Muscle layer of duodenum (tissue), 2 donors: Measurements from ENCODE around the gene TMTC4.
A peak's percentile ranks its signal among the peaks of the same experiment; 100 is the strongest.
"Not testable (repeated sequence)": the region's sequence is repeated elsewhere in the genome, so short reads cannot be mapped to it uniquely, and the experiment has no call there.

Experiments used
- H3K27ac ChIP-seq: one replicate; pipeline ENCODE4 v1.7.0; 2013; ENCODE audit warnings: mild to moderate bottlenecking, low read length
- H3K27me3 ChIP-seq: one replicate; pipeline ENCODE4 v1.7.0; 2013; ENCODE audit warnings: low read depth, mild to moderate bottlenecking, control low read depth, low read length
- H3K36me3 ChIP-seq, 2 donors: one replicate each; pipeline ENCODE4 v1.7.0; 2013; ENCODE audit warnings: low read length in 2 of 2, control low read depth in 1 of 2, mild to moderate bottlenecking in 1 of 2; ENCODE audit not compliant: insufficient read depth in 2 of 2, control insufficient read depth in 1 of 2
- H3K4me1 ChIP-seq, 2 donors: one replicate each; pipeline ENCODE4 v1.7.0; 2013; ENCODE audit warnings: low read length in 2 of 2, mild to moderate bottlenecking in 2 of 2, control low read depth in 1 of 2, moderate library complexity in 1 of 2; ENCODE audit not compliant: insufficient read depth in 2 of 2, control insufficient read depth in 1 of 2
- H3K4me3 ChIP-seq, 2 donors: one replicate each; pipeline ENCODE4 v1.7.0; 2013; ENCODE audit warnings: low read length in 2 of 2, low read depth in 1 of 2, mild to moderate bottlenecking in 1 of 2
- H3K9me3 ChIP-seq, 2 donors: one replicate each; pipeline ENCODE4 v1.7.0; 2013; ENCODE audit warnings: low read length in 2 of 2, control low read depth in 1 of 2, mild to moderate bottlenecking in 1 of 2; ENCODE audit not compliant: control insufficient read depth in 1 of 2
- donor health status: healthy.

Gene TMTC4, protein sequence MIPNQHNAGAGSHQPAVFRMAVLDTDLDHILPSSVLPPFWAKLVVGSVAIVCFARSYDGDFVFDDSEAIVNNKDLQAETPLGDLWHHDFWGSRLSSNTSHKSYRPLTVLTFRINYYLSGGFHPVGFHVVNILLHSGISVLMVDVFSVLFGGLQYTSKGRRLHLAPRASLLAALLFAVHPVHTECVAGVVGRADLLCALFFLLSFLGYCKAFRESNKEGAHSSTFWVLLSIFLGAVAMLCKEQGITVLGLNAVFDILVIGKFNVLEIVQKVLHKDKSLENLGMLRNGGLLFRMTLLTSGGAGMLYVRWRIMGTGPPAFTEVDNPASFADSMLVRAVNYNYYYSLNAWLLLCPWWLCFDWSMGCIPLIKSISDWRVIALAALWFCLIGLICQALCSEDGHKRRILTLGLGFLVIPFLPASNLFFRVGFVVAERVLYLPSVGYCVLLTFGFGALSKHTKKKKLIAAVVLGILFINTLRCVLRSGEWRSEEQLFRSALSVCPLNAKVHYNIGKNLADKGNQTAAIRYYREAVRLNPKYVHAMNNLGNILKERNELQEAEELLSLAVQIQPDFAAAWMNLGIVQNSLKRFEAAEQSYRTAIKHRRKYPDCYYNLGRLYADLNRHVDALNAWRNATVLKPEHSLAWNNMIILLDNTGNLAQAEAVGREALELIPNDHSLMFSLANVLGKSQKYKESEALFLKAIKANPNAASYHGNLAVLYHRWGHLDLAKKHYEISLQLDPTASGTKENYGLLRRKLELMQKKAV

DNA sequence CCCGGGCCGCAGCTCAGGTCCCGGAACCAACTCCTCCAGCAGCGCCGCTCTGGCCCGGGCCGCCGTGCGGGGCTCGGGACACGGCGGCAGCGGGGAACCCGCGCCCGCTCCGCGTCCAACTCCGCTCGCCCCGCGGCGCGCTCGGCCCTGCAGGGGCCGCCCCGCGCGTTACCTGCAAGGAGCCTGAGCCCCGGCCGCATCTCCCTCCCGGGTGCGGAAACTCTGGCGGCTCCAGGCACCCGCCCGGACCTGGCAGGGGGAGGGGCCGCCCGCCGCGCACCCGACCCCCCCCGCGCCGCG, at the start of gene TMTC4:
TSS of gene TMTC4 (minus strand) at position 224 of the 300 bp plus-strand sequence. CDS start 4,433 bp downstream, outside the sequence.
- H3K27ac ChIP-seq = peak within 1 kb of the TSS; percentile 69
- no peaks in the 10 kb centered on the region for H3K36me3 ChIP-seq
- H3K27me3 ChIP-seq = no peaks in the 10 kb centered on the region
- H3K9me3 ChIP-seq = no peaks in the 10 kb centered on the region
- peaks cover 0 to 8% of the 10 kb centered on the region in 2 donors for H3K4me1 ChIP-seq
- peak within 1 kb of the TSS; percentile 70 for H3K4me3 ChIP-seq

DNA sequence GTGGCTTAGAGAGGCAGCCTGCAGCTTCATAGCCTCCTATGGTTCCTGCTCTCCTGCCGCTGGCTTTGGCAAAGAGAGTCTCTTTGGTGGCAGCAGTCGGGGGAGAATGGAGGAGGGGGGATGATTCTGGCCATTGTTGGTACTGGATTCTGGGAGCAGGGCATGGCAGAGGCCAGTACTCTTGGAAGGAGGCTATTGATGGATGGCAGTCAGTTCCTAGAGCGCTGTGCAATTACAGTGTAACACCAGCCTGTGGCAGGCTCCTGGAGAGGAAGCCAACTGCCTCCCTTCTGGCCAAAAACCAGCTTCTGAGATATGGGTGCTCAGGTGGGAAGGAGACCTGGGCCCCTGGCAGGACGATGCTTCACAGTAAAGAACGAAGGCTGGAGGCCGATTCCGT, 47.9 kb upstream of the TMTC4 start:
- Histone ChIP-seq H3K4me1 (no peaks in the 10 kb centered on the region), H3K27ac (no peak overlapping the region), H3K27me3 (no peaks in the 10 kb centered on the region), H3K9me3 (no peaks in the 10 kb centered on the region), H3K4me3 (no peak overlapping the region), H3K36me3 (no peaks in the 10 kb centered on the region)

DNA sequence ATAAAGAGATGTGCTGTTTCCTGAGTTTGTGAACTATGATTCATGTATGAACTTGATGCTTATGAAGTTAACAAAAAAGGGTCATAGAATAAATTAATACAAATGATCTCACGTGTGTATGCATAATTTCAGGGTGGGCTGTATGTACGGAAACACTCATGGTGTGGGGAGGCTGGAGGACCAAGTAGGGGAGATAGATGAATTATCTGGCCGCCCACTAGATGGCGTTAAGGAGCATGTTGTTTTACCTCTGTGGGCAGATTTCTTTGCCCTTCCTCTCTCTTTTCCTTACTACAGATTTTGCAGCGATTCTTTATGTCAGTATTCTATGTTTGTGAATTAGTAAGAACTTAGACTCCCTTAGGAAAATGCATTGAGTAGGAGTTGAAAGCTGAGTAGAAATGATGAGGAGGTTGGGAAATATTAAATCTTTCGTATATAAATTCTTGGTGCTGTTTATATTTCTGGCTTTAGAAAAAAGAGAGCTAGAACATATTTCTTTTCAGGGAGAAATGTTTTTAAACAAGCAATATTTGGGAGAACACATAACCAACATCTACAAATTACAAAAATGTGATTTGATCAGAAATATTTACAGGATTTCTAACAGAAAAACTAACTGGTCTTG, 47.4 kb upstream of the TMTC4 start:
- H3K4me3 ChIP-seq = no peak overlapping the region
- no peak overlapping the region for H3K27ac ChIP-seq
- no peaks in the 10 kb centered on the region for H3K4me1 ChIP-seq
- no peaks in the 10 kb centered on the region for H3K36me3 ChIP-seq
- H3K9me3 ChIP-seq = no peaks in the 10 kb centered on the region
- H3K27me3 ChIP-seq = no peaks in the 10 kb centered on the region

DNA sequence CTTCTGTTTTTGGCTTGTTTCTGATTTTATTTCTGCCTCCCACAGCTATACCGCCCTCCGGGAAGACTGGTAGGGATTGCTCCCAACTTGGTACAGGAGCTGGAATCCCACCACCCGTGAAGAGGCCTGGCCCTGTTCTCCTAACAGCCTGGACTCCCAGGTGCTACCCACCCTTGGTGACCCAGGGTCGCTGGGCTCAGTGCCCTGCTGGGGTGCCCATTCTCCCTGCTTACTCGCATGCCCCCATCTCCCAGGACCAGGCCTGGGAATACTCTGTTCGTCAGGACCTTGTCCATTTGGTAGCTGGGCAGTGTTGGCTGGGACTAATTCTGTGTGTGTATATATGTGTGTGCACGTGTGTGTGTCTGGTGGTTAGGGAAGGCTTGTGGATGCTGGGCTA, 41.0 kb upstream of the TMTC4 start:
- peaks cover 0 to 6% of the 10 kb centered on the region in 2 donors for H3K4me1 ChIP-seq
- no peak overlapping the region for H3K4me3 ChIP-seq
- H3K36me3 ChIP-seq = no peaks in the 10 kb centered on the region
- no peak overlapping the region for H3K27ac ChIP-seq
- no peaks in the 10 kb centered on the region for H3K27me3 ChIP-seq
- H3K9me3 ChIP-seq = no peaks in the 10 kb centered on the region

DNA sequence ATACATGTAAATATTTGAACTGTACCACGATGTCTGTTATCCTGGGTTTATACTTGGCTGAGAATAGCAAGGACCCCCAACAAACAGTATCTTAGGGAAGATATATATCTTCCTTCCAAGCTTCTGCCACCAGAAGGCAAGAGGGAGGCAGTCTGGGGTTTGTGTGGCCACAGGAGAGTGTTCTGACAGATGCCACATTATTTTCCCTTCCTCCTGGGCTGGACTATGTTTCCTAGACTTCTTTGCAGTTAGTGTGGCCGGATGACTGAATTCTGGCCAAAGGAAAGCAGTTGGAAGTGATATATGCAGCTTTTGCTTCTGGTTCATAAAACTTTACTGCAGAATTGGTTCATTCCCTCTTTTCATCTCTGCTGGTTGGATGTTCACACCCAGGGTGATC, 39.9 kb upstream of the TMTC4 start:
- no peaks in the 10 kb centered on the region for H3K36me3 ChIP-seq
- no peak overlapping the region for H3K4me3 ChIP-seq
- no peaks in the 10 kb centered on the region for H3K27me3 ChIP-seq
- H3K9me3 ChIP-seq = no peaks in the 10 kb centered on the region
- no peak overlapping the region for H3K27ac ChIP-seq
- H3K4me1 ChIP-seq = peaks cover 0 to 6% of the 10 kb centered on the region in 2 donors

DNA sequence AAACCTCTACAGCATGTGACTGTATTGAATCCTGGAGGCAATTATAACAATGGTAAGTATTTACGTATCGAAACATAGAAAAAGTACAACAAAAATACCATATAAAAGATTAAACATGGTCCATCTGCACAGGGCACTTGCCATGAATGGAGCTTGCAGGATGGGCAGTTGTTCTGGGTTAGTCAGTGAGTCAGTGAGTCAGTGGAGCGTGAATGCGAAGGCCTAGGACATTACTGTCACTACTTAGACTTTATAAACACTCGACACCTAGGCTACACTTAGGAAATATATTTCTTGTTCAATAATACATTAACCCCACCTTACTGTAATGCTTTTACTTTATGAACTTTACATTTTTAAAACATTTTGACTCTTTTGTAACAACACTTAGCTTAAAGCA, 35.6 kb upstream of the TMTC4 start:
- H3K27me3 ChIP-seq = no peaks in the 10 kb centered on the region
- H3K27ac ChIP-seq = no peak overlapping the region
- no peaks in the 10 kb centered on the region for H3K9me3 ChIP-seq
- H3K4me1 ChIP-seq = peaks cover 0 to 6% of the 10 kb centered on the region in 2 donors
- H3K36me3 ChIP-seq = no peaks in the 10 kb centered on the region
- H3K4me3 ChIP-seq = no peak overlapping the region

DNA sequence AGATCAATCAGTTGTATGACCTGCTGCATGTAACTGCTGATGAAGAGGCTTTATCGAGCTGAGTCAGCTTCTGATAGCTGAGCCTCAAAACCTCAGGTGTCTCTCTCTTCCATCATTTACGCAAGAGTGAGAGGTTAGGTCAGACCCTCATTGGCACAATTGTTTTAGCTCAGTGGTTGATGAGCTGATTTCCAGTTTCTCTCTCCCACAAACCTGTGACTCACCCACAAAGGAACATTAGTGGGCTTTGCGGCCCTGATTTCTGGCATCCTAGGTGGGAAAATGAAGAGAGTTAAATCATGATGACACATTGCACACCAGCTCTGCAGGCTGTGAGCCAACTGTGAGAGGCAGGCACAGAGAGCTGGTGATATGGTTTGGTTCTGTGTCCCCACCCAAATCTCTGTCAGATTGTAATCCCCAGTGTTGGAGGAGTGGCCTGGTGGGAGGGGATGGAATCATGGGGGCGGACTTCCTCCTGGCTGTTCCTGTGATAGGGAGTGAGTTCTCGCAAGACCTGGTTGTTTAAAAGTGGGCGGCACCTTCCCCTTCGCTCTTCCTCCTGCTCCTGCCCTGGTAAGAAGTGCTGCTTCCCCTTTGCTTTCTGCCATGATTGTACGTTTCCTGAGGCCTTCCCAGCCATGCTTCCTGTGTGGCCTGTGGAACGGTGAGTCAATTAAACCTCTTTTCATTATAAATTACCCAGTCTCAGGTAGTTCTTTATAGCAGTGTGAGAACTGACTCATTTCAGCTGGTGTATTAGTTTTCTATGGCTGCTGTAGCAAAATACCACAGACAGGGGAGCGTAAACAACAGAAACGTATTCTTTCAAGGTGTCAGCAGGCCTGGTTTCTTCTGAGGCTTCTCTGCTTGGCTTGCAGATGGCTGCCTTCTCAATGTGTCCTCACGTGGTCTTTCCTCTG, 33.5 kb upstream of the TMTC4 start:
- Histone ChIP-seq H3K27ac (no peak overlapping the region), H3K4me3 (no peak overlapping the region), H3K27me3 (no peaks in the 10 kb centered on the region), H3K4me1 (no peaks in the 10 kb centered on the region), H3K36me3 (no peaks in the 10 kb centered on the region), H3K9me3 (no peaks in the 10 kb centered on the region)

DNA sequence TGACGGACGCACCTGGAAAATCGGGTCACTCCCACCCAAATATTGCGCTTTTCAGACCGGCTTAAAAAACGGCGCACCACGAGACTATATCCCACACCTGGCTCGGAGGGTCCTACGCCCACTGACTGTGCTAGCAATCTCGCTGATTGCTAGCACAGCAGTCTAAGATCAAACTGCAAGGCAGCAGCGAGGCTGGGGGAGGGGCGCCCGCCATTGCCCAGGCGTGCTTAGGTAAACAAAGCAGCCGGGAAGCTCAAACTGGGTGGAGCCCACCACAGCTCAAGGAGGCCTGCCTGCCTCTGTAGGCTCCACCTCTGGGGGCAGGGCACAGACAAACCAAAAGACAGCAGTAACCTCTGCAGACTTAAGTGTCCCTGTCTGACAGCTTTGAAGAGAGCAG, 23.7 kb upstream of the TMTC4 start:
- not testable (repeated sequence) for H3K36me3 ChIP-seq, H3K27ac ChIP-seq, H3K4me1 ChIP-seq, H3K9me3 ChIP-seq, H3K27me3 ChIP-seq, H3K4me3 ChIP-seq

DNA sequence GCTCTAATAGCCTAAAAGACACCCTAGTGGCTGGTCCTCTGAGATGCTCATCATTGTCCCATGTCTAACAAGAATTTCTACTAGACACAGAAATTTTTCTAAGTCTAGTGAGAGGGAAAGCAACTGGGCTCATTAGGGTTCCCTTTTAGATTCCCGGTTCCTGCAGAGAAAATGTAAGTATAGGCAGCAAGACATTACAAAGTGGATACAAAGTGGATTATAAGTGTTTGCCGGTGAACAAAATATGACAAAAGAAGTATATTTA, 20.8 kb upstream of the TMTC4 start:
- no peaks in the 10 kb centered on the region for H3K36me3 ChIP-seq
- H3K27me3 ChIP-seq = no peaks in the 10 kb centered on the region
- H3K4me3 ChIP-seq = no peak overlapping the region
- H3K9me3 ChIP-seq = no peaks in the 10 kb centered on the region
- no peak overlapping the region for H3K27ac ChIP-seq
- H3K4me1 ChIP-seq = no peaks in the 10 kb centered on the region

DNA sequence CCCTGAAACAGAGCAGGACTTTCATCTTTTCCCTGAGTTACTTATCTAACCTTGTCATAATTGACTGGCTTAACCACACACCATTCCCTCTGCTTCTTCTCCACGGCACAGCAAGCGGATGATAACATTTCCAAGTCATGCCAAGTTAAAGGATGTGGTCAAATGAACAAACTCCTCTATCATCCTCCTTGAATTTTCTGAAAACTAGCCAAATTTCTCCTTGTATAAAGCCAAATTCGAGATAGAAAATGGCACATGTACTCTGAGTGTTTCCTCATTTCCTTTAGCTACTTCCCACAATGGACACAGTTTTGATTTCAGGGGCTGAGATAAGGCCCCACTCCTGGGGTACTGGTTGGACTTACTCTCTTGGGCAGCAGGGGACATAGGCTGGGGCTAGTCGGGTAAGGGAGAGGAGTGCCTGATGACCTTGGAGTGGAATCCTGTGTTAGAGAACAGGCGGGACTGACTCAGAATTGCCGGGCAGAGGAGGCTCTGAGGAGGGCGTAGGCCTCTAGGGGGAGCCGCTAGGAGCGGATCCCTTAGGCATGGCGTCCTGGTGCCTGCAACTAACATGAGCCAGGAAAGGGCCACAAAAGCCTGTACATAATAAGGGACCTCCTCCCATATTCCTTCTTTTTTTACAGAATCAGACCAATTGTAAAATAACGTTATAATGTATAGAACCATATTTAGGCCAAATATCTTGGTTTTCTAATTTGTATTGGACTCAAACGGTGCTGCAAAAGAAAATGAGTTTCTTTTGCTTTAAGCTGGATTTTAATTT, 20.3 kb upstream of the TMTC4 start:
- no peaks in the 10 kb centered on the region for H3K36me3 ChIP-seq
- H3K4me3 ChIP-seq = no peak overlapping the region
- H3K27me3 ChIP-seq = no peaks in the 10 kb centered on the region
- no peak overlapping the region for H3K27ac ChIP-seq
- no peaks in the 10 kb centered on the region for H3K4me1 ChIP-seq
- peaks cover 0 to 4% of the 10 kb centered on the region in 2 donors for H3K9me3 ChIP-seq
